H1 (cell line): ENCODE data around the gene NOMO2. TPM values are rescaled to one million over a fixed set of nuclear protein-coding genes. Genes with fewer than 3 reads are reported as not detected.
"Not testable (repeated sequence)": the region's sequence is repeated elsewhere in the genome, so short reads cannot be mapped to it uniquely, and the experiment has no call there.

Experiments
- CTCF ChIA-PET: fragments of 300-600 bp; sonication (Branson Sonifier 250); formaldehyde crosslinking; loops from one replicate; lab custom pipeline; 2021; ENCODE audit not compliant: partially characterized antibody; lab: Charles Lee
- POLR2A ChIA-PET: fragments of 300-600 bp; sonication (Branson Sonifier 250); formaldehyde crosslinking; loops from one replicate; lab custom pipeline; 2021; ENCODE audit warnings: inconsistent platforms; ENCODE audit not compliant: partially characterized antibody; lab: Charles Lee
- DNase-seq, 2 experiments: peaks; one replicate each; pipeline versions ENCODE4 v3.0.0 to v3.0.0-alpha.2; 2010 to 2022; ENCODE audit warnings: low spot score in 2 of 2, low read depth in 1 of 2, mixed read lengths in 1 of 2
- FAIRE-seq: peaks from 2 replicates; lab custom pipeline; 2011; peaks lifted over from hg19 to GRCh38; lab: Jason Lieb, UNC
- H2AFZ ChIP-seq: 2 replicates; pipeline ENCODE4 v1.8.1; 2012; ENCODE audit warnings: low read length, inconsistent platforms
- H2AK5ac ChIP-seq: 2 replicates; pipeline ENCODE4 v1.6.1; 2013; ENCODE audit warnings: low read depth, low read length
- H2BK120ac ChIP-seq: replicated peaks from 2 replicates; pipeline ENCODE3; 2013; ENCODE audit warnings: low read depth, low read length, inconsistent platforms
- H2BK12ac ChIP-seq: 2 replicates; pipeline ENCODE4 v1.6.1; 2013; ENCODE audit warnings: low read depth, low read length
- H2BK15ac ChIP-seq: 2 replicates; pipeline ENCODE4 v1.6.1; 2013; ENCODE audit warnings: low read length
- H2BK20ac ChIP-seq: 2 replicates; pipeline ENCODE4 v1.6.1; 2013; ENCODE audit warnings: low read length
- H2BK5ac ChIP-seq: 2 replicates; pipeline ENCODE4 v1.6.1; 2013; ENCODE audit warnings: low read depth, low read length
- H3K14ac ChIP-seq: 2 replicates; pipeline ENCODE4 v1.6.1; 2013; ENCODE audit warnings: inconsistent platforms; ENCODE audit not compliant: insufficient read length
- H3K18ac ChIP-seq: 2 replicates; pipeline ENCODE4 v1.6.1; 2013; ENCODE audit warnings: low read length; ENCODE audit errors: extremely low read depth
- H3K23ac ChIP-seq: 2 replicates; pipeline ENCODE4 v1.6.1; 2013; ENCODE audit warnings: inconsistent platforms; ENCODE audit not compliant: insufficient read length
- H3K23me2 ChIP-seq: 2 replicates; pipeline ENCODE4 v1.6.1; 2013; ENCODE audit warnings: low read depth, low read length
- H3K27ac ChIP-seq: 2 replicates; pipeline ENCODE4 v1.6.1; 2011; ENCODE audit warnings: low read depth, low read length, inconsistent platforms
- H3K27me3 ChIP-seq, 4 experiments: replicated peaks in 1 of 4; 1 replicate in 1 of 4; 2 replicates in 3 of 4; pipeline versions ENCODE4 v1.6.1 to v1.8.1; 2011 to 2013; ENCODE audit warnings: low read length in 3 of 4, mild to moderate bottlenecking in 3 of 4, inconsistent platforms in 2 of 4, mixed read lengths in 2 of 4, moderate library complexity in 1 of 4; ENCODE audit not compliant: control insufficient read depth in 3 of 4, insufficient read depth in 3 of 4; ENCODE audit errors: extremely low read depth in 1 of 4
- H3K36me3 ChIP-seq, 4 experiments: 2 replicates each; pipeline versions ENCODE4 v1.6.1 to v1.8.1; 2011 to 2013; ENCODE audit warnings: mild to moderate bottlenecking in 4 of 4, low read length in 3 of 4, moderate library complexity in 2 of 4, control low read depth in 1 of 4, inconsistent platforms in 1 of 4; ENCODE audit not compliant: insufficient read depth in 4 of 4, control insufficient read depth in 2 of 4
- H3K4ac ChIP-seq: replicated peaks from 2 replicates; pipeline ENCODE3; 2013; ENCODE audit warnings: low read length, low read depth, mixed read lengths, inconsistent platforms; ENCODE audit not compliant: insufficient read length
- H3K4me1 ChIP-seq, 4 experiments: replicated peaks in 1 of 4; 1 replicate in 1 of 4; 2 replicates in 3 of 4; pipeline versions ENCODE4 v1.6.1 to v1.8.1; 2011 to 2013; ENCODE audit warnings: low read length in 3 of 4, inconsistent platforms in 2 of 4, mixed read lengths in 1 of 4; ENCODE audit not compliant: insufficient read depth in 4 of 4, control insufficient read depth in 3 of 4
- H3K4me2 ChIP-seq, 2 experiments: 2 replicates each; pipeline versions ENCODE4 v1.6.1 to v1.8.1; 2011 to 2013; ENCODE audit warnings: low read depth in 2 of 2, low read length in 2 of 2, control low read depth in 1 of 2, inconsistent platforms in 1 of 2, mild to moderate bottlenecking in 1 of 2; ENCODE audit not compliant: insufficient read depth in 1 of 2
- H3K4me3 ChIP-seq, 4 experiments: fragments of 200-600, 300-600 bp in 1 of 4; sonication (generic), shearing (Covaris generic), sonication (Bioruptor Twin) in 1 of 4; 2 replicates each; pipeline versions ENCODE4 v1.5.1 to v1.8.1; 2011 to 2016; ENCODE audit warnings: low read length in 4 of 4, low read depth in 3 of 4, control low read depth in 2 of 4, inconsistent platforms in 2 of 4, mild to moderate bottlenecking in 2 of 4, mixed read lengths in 1 of 4, moderate library complexity in 1 of 4; ENCODE audit not compliant: insufficient read depth in 2 of 4; ENCODE audit errors: extremely low read depth in 1 of 4
- H3K56ac ChIP-seq: replicated peaks from 2 replicates; pipeline ENCODE3; 2013; ENCODE audit warnings: low read depth, mild to moderate bottlenecking, mixed read lengths, low read length, inconsistent platforms; ENCODE audit not compliant: insufficient read length
- H3K79me1 ChIP-seq: 2 replicates; pipeline ENCODE4 v1.6.1; 2013; ENCODE audit warnings: low read depth, low read length, control low read depth
- H3K79me2 ChIP-seq, 2 experiments: 2 replicates each; pipeline versions ENCODE4 v1.6.1 to v1.8.1; 2012 to 2013; ENCODE audit warnings: low read length in 2 of 2, mild to moderate bottlenecking in 2 of 2, inconsistent platforms in 1 of 2; ENCODE audit not compliant: insufficient read depth in 2 of 2, control insufficient read depth in 1 of 2
- H3K9ac ChIP-seq, 4 experiments: replicated peaks in 1 of 4; 1 replicate in 1 of 4; 2 replicates in 3 of 4; pipeline versions ENCODE4 v1.6.1 to v1.8.1; 2011 to 2013; ENCODE audit warnings: low read depth in 3 of 4, low read length in 3 of 4, control low read depth in 2 of 4, mild to moderate bottlenecking in 2 of 4, moderate library complexity in 2 of 4, inconsistent platforms in 1 of 4; ENCODE audit errors: extremely low read depth in 1 of 4
- H3K9me3 ChIP-seq, 2 experiments: 2 replicates each; pipeline versions ENCODE4 v1.6.1 to v1.8.1; 2012 to 2013; ENCODE audit warnings: mild to moderate bottlenecking in 2 of 2, moderate library complexity in 2 of 2, control low read depth in 1 of 2, inconsistent platforms in 1 of 2, low read depth in 1 of 2, low read length in 1 of 2, mixed read lengths in 1 of 2; ENCODE audit not compliant: insufficient read depth in 2 of 2
- H4K20me1 ChIP-seq, 2 experiments: replicated peaks in 1 of 2; 2 replicates each; pipeline versions ENCODE3 to v1.8.1; 2011 to 2013; ENCODE audit warnings: inconsistent platforms in 2 of 2, low read length in 2 of 2, mild to moderate bottlenecking in 1 of 2; ENCODE audit not compliant: insufficient read depth in 2 of 2, control insufficient read depth in 1 of 2
- H4K5ac ChIP-seq: 2 replicates; pipeline ENCODE4 v1.6.1; 2013; ENCODE audit warnings: low read length, low read depth, mixed read lengths, inconsistent platforms; ENCODE audit not compliant: insufficient read length
- H4K8ac ChIP-seq: 2 replicates; pipeline ENCODE4 v1.8.0; 2013; ENCODE audit warnings: mild to moderate bottlenecking, moderate library complexity, low read length, inconsistent platforms; ENCODE audit not compliant: insufficient read depth; ENCODE audit errors: extremely low read depth
- H4K91ac ChIP-seq: replicated peaks from 2 replicates; pipeline ENCODE3; 2013; ENCODE audit warnings: low read length, mixed read lengths, inconsistent platforms; ENCODE audit not compliant: insufficient read length
- WGBS, 2 experiments: shearing (Covaris generic) in 1 of 2; methylation state at CpG; one replicate each; pipeline versions ENCODE4 v1.1.6 to v1.1.7; 2013 to 2015; ENCODE audit warnings: low lambda C conversion rate in 2 of 2, mixed read lengths in 2 of 2, inconsistent platforms in 1 of 2, low coverage in 1 of 2, missing lambda C conversion rate in 1 of 2; ENCODE audit not compliant: insufficient replicate concordance in 2 of 2, insufficient coverage in 1 of 2, insufficient read length in 1 of 2; ENCODE audit errors: extremely low coverage in 1 of 2, missing lambda C conversion rate in 1 of 2; 5-methylcytosine and 5-hydroxymethylcytosine counted together
- polyA plus RNA-seq, 7 experiments: library from polyadenylated mRNA; depleted of rRNA in 3 of 7; stranded (reverse) in 5 of 7; unstranded in 2 of 7; fragments of >200 nt in 5 of 7; fragments of 200-250 nt in 2 of 7; gene quantifications; 1 replicate in 5 of 7; 2 replicates in 1 of 7; 4 replicates in 1 of 7; pipeline versions ENCODE4 v1.2.1 to v1.2.3, GENCODE V29; 2011 to 2013; ENCODE audit warnings: missing spikeins in 2 of 7, mixed read lengths in 2 of 7
- total RNA-seq: library from RNA; stranded (reverse); fragmentation: NEBNext Ultra II Directional; extraction: Animal tissue kit (Norgen Biotek cat#: 25700); gene quantifications from 2 replicates; pipeline ENCODE4 v1.2.1, GENCODE V29; 2021

The NOMO2 gene
- total and polyA plus RNA-seq, 2 of the 8 experiments (the other 6 are each of a cell fraction or from before 2014, with no cell fraction given) = 116 to 137 TPM

GRCh38 chr16:18595796-18596195 lies 33.9 kb upstream of the NOMO2 start:
- CTCF ChIA-PET, H3K56ac ChIP-seq, DNase-seq, H4K91ac ChIP-seq, H3K23ac ChIP-seq, H4K20me1 ChIP-seq, H3K79me2 ChIP-seq, H3K79me1 ChIP-seq, POLR2A ChIA-PET, H3K18ac ChIP-seq, H2AK5ac ChIP-seq, FAIRE-seq, H2BK20ac ChIP-seq, H2BK5ac ChIP-seq, H3K23me2 ChIP-seq, H3K27me3 ChIP-seq, H3K4me1 ChIP-seq, H3K4me2 ChIP-seq, H3K9ac ChIP-seq, H4K8ac ChIP-seq, H2BK15ac ChIP-seq, H2BK120ac ChIP-seq, H3K36me3 ChIP-seq, H2BK12ac ChIP-seq, H2AFZ ChIP-seq, H3K14ac ChIP-seq, H4K5ac ChIP-seq, H3K9me3 ChIP-seq, H3K4me3 ChIP-seq, H3K27ac ChIP-seq, H3K4ac ChIP-seq: not testable (repeated sequence)
- WGBS, 2 experiments = 88% methylated on average over 11 of the region's 11 CpGs; no CpG with 5 or more reads in 1 of the 2 experiments

GRCh38 chr16:18594880-18595279 lies 33.0 kb upstream of the NOMO2 start:
- H2BK5ac ChIP-seq, H3K79me2 ChIP-seq, H2BK15ac ChIP-seq, H4K5ac ChIP-seq, H3K4me2 ChIP-seq, H3K36me3 ChIP-seq, H2BK12ac ChIP-seq, H3K23ac ChIP-seq, H3K9me3 ChIP-seq, H3K18ac ChIP-seq, CTCF ChIA-PET, H3K4me3 ChIP-seq, DNase-seq, H3K23me2 ChIP-seq, H3K27ac ChIP-seq, H2AK5ac ChIP-seq, H3K4ac ChIP-seq, H4K20me1 ChIP-seq, H3K27me3 ChIP-seq, H4K8ac ChIP-seq, FAIRE-seq, POLR2A ChIA-PET, H2AFZ ChIP-seq, H3K79me1 ChIP-seq, H3K14ac ChIP-seq, H4K91ac ChIP-seq, H2BK120ac ChIP-seq, H3K9ac ChIP-seq, H2BK20ac ChIP-seq, H3K56ac ChIP-seq, H3K4me1 ChIP-seq: not testable (repeated sequence)
- 96% methylated on average over 5 of the region's 5 CpGs; no CpG with 5 or more reads in 1 of the 2 experiments for WGBS, 2 experiments
